NT2/D1 (cell line): ENCODE measurements around the gene PPP2R1B.

Experiments used
- DNase-seq: peaks from one replicate; pipeline ENCODE4 v3.0.0-alpha.2; 2011; ENCODE audit warnings: low read depth, low spot score
- H3K27me3 ChIP-seq: 2 replicates; pipeline ENCODE4 v1.6.0; 2011; ENCODE audit warnings: mild to moderate bottlenecking; ENCODE audit not compliant: insufficient read length, insufficient read depth
- H3K36me3 ChIP-seq: 2 replicates; pipeline ENCODE4 v1.6.1; 2011; ENCODE audit warnings: mild to moderate bottlenecking, low read length, mixed read lengths; ENCODE audit not compliant: insufficient read depth, insufficient read length
- H3K4me1 ChIP-seq: 2 replicates; pipeline ENCODE4 v1.5.1; 2011; ENCODE audit not compliant: insufficient read depth, insufficient read length
- H3K4me3 ChIP-seq: 2 replicates; pipeline ENCODE4 v1.5.1; 2011; ENCODE audit warnings: low read depth; ENCODE audit not compliant: insufficient read length
- H3K9ac ChIP-seq: 2 replicates; pipeline ENCODE4 v1.6.0; 2011; ENCODE audit warnings: low read depth; ENCODE audit not compliant: insufficient read length
- H3K9me3 ChIP-seq: 2 replicates; pipeline ENCODE4 v1.5.1; 2011; ENCODE audit warnings: mild to moderate bottlenecking, low read length; ENCODE audit not compliant: insufficient read depth
- SUZ12 ChIP-seq: IDR thresholded peaks from 2 replicates; pipeline ENCODE4 v1.6.1; 2011; ENCODE audit not compliant: insufficient read length, insufficient read depth; ENCODE audit errors: extremely low read depth
- YY1 ChIP-seq: IDR thresholded peaks from 2 replicates; pipeline ENCODE4 v1.6.1; 2011; ENCODE audit not compliant: insufficient read length, insufficient read depth
- ZNF274 ChIP-seq: IDR thresholded peaks from 2 replicates; pipeline ENCODE4 v1.6.1; 2011; ENCODE audit warnings: mild to moderate bottlenecking, low read depth, low read length

Gene PPP2R1B

DNA sequence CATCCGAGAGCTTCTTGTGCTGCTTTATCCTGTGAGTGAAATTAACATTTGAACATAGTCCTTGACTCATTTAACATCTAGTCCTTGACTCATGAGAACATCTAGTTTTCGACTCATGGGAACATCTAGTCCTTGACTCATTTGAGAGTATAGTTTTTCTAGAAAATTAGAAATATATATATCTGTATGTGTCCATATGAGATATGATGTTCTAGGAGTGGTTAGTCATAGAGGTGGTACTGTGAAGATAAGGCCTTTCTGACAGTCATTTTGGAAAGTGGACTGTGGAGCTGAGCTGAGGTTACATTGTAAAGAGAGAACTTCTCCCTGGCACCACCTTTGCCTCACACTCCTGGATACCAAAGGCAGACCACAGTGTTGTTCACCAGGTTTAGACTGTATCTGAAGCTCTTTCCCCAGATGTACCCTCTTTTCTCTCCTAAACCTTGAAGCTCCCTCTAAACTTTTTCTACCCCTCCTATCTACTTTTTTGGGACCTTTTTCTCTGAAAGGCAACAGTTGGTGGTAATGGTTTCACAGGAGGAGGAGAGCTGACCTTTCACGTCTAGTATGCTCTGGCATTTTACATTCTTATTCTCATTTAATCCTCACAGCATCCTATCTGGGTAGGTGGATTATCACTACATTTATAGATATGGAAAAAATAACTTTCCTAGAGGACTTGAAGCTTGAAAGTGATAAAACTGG is 67.2 kb downstream of the PPP2R1B start:
- Histone ChIP-seq H3K27me3 (no peaks in the 10 kb centered on the region), H3K4me3 (no peak overlapping the region), H3K4me1 (no peaks in the 10 kb centered on the region), H3K9ac (no peak overlapping the region), H3K9me3 (no peaks in the 10 kb centered on the region), H3K36me3 (peaks cover 16% of the 10 kb centered on the region)
- DNase-seq, result no peak
- TF ChIP-seq YY1 (no peak), SUZ12 (no peak), ZNF274 (no peak)

DNA sequence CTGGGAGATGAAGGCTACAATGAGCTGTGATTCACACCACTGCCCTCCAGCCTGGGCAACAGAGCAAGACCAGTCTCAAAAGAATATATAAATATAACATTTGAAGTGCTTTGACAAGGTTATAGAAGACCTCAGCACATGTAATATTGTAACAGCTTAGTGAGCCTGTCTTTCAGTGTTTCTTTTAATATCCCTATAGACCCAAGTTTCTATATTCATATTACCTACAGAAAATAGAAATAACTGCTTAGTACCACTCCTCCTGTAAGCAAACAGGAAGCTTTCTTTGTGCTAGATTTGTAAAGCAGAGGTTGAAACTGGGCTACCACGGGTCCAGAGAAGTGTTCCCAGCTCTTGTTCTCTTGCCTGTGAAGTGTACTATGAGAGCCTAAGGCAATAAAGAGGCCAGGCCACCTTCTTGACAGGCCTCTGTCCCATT is 68.2 kb downstream of the PPP2R1B start:
- Histone ChIP-seq H3K9me3 (no peaks in the 10 kb centered on the region), H3K4me3 (no peak overlapping the region), H3K27me3 (no peaks in the 10 kb centered on the region), H3K36me3 (peaks cover 6% of the 10 kb centered on the region), H3K4me1 (no peaks in the 10 kb centered on the region), H3K9ac (no peak overlapping the region)
- TF ChIP-seq SUZ12, result no peak
- no peak for TF ChIP-seq ZNF274
- no peak for TF ChIP-seq YY1
- DNase-seq, result no peak

DNA sequence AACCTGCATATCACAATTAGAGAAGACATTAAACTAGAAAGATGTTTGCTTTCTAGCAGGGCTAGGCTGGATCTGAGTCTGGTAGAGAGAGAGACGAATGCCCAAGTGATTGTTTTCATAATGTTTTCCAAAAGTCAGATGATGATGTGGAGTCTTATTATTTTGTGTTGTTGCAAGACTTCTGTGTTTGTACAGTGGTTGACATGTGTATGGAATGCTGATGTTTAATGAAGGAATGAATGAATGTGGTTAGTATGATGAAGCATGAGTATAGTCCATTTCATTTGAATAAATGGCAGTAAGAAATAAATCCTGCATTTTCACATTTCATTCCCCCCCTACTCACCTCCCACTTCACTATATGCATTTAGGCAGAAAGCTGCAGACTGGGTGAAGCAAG is 69.6 kb downstream of the PPP2R1B start:
- no peaks in the 10 kb centered on the region for H3K9me3 ChIP-seq
- no peaks in the 10 kb centered on the region for H3K27me3 ChIP-seq
- no peak for DNase-seq
- H3K36me3 ChIP-seq, result peaks cover 4% of the 10 kb centered on the region
- H3K9ac ChIP-seq, result no peak overlapping the region
- H3K4me1 ChIP-seq, result no peaks in the 10 kb centered on the region
- TF ChIP-seq YY1 (no peak), ZNF274 (no peak), SUZ12 (no peak)
- H3K4me3 ChIP-seq, result no peak overlapping the region

DNA sequence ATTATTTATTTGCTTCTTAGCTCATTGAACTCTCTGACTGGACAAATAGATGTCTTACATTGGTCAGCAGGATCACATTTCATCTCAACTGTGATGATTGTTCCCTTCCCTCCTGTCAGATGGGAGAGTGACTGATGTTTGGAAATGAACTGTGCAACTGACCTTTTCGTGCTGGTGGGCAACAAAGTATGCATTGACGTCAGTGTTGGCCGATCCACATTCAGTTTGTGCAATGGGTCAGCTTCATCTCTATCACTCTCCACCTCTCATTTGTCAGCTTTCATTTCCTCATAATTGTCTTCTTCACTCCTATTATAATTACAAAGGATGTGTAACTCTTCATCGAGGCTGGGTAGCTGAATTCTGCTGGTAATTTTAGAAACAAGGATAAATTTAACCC is 71.3 kb downstream of the PPP2R1B start:
- H3K27me3 ChIP-seq, result no peaks in the 10 kb centered on the region

DNA sequence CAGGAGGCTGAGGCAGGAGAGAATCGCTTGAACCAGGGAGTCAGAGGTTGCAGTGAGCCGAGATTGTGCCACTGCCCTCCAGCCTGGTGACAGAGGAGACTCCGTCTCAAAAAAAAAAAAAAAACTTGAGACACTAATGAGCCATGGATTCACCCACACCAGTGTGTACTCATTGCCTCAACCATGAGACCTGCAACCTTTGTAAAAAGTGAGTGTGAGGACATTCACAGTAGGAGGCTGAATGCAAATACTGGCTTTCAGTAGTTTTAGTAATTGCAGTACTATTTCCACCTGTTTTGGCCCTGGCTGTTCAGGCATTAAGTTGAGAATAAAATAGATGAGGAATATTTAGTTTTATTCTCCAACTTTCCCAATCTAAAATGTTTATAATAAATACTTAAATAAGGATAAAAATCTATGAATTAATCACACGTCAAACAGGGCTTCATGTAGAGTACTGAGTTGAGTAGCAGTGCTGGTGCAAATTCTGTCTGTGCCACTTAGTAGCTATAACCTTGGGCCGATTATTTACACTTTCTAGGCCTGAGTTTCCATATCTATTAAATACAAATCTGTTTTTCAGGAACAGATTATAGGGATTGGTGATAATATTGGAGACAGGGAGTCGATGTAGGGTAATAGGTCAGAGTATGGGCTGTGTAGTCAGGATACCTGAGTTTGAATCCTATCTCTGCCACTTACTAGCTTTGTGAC is 72.8 kb downstream of the PPP2R1B start:
- H3K4me3 ChIP-seq, result no peak overlapping the region
- peaks cover 5% of the 10 kb centered on the region for H3K36me3 ChIP-seq
- no peaks in the 10 kb centered on the region for H3K9me3 ChIP-seq
- no peak for TF ChIP-seq YY1
- no peak for TF ChIP-seq SUZ12
- TF ChIP-seq ZNF274, result no peak
- H3K27me3 ChIP-seq, result no peaks in the 10 kb centered on the region
- no peak overlapping the region for H3K9ac ChIP-seq
- no peak for DNase-seq
- no peaks in the 10 kb centered on the region for H3K4me1 ChIP-seq

More for the DNA sequence above, 71.3 kb downstream of the PPP2R1B start:
- H3K36me3 ChIP-seq, result no peaks in the 10 kb centered on the region
- DNase-seq, result no peak
- no peak overlapping the region for H3K9ac ChIP-seq
- no peaks in the 10 kb centered on the region for H3K4me1 ChIP-seq
- no peak overlapping the region for H3K4me3 ChIP-seq
- H3K9me3 ChIP-seq, result no peaks in the 10 kb centered on the region
- TF ChIP-seq SUZ12 (no peak), YY1 (no peak), ZNF274 (no peak)

DNA sequence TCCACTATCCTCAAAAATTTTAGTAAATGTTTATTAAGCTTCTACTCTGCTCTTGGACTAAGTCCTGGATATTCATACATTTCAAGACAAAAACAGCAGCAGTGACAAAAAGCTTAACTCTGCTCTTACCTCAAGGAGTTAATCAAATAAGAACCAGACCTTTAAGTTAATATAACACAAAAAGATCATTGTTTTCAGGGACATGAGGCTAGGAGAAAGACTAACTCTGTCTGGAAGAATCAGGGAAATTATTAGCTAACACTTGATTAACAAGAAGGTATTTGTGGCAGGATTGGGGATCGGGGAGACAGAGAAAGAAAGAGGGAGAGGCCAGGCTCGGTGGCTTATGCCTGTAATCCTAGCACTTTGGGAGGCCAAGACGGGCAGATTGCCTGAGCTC is 74.4 kb downstream of the PPP2R1B start:
- TF ChIP-seq YY1, result no peak
- no peak for TF ChIP-seq ZNF274
- TF ChIP-seq SUZ12, result no peak
- no peak for DNase-seq
- no peaks in the 10 kb centered on the region for H3K27me3 ChIP-seq

DNA sequence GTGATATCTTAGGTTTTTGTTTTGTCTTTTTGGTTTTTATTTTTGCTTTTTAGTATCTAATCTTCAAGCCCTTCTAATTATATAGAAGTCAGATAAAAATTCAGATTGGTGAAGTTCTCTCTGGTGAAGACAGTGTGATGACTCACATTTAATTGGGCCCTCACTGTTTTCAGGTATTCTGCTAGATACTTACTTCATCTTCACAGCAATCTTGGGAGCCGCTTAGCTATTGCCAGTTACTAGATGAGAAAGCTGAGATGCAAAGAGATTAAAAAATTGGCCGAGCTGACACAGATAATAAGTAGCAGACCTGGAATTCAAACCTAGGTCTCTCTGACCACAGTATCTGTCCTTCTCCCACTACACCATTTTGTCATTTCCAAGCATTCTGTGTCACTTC is 75.0 kb downstream of the PPP2R1B start:
- no peaks in the 10 kb centered on the region for H3K9me3 ChIP-seq
- no peaks in the 10 kb centered on the region for H3K27me3 ChIP-seq
- DNase-seq, result no peak
- no peak for TF ChIP-seq ZNF274
- TF ChIP-seq YY1, result no peak
- no peak for TF ChIP-seq SUZ12
- H3K4me1 ChIP-seq, result no peaks in the 10 kb centered on the region
- H3K4me3 ChIP-seq, result no peak overlapping the region
- H3K9ac ChIP-seq, result no peak overlapping the region
- H3K36me3 ChIP-seq, result peaks cover 10% of the 10 kb centered on the region

More for the DNA sequence above, 74.4 kb downstream of the PPP2R1B start:
- Histone ChIP-seq H3K4me3 (no peak overlapping the region), H3K36me3 (peaks cover 10% of the 10 kb centered on the region), H3K4me1 (no peaks in the 10 kb centered on the region), H3K9me3 (no peaks in the 10 kb centered on the region), H3K9ac (no peak overlapping the region)
